Esophagus (tissue), 2 donors: Measurements from ENCODE around the gene RAD51B. TPM values are rescaled to one million over a fixed set of nuclear protein-coding genes. Genes with fewer than 3 reads are reported as not detected.
"Not testable (repeated sequence)": the region's sequence is repeated elsewhere in the genome, so short reads cannot be mapped to it uniquely, and the experiment has no call there.

Source experiments
- H3K27ac ChIP-seq, 2 donors: one replicate each; pipeline ENCODE4 v1.5.1; 2013; ENCODE audit warnings: low read depth in 2 of 2, mild to moderate bottlenecking in 2 of 2, inconsistent platforms in 1 of 2, low read length in 1 of 2, moderate library complexity in 1 of 2
- H3K27me3 ChIP-seq, 2 donors: one replicate each; pipeline ENCODE4 v1.6.1; 2013; ENCODE audit warnings: low read length in 2 of 2, control low read depth in 1 of 2, mild to moderate bottlenecking in 1 of 2; ENCODE audit not compliant: insufficient read depth in 2 of 2, control insufficient read depth in 1 of 2
- H3K36me3 ChIP-seq, 2 donors: one replicate each; pipeline ENCODE4 v1.6.1; 2013; ENCODE audit warnings: low read length in 1 of 2; ENCODE audit not compliant: control insufficient read depth in 2 of 2, insufficient read depth in 2 of 2
- H3K4me1 ChIP-seq, 2 donors: one replicate each; pipeline ENCODE4 v1.6.1; 2013; ENCODE audit warnings: low read length in 1 of 2; ENCODE audit not compliant: control insufficient read depth in 2 of 2, insufficient read depth in 2 of 2
- H3K4me3 ChIP-seq, 2 donors: one replicate each; pipeline ENCODE4 v1.5.1; 2013; ENCODE audit warnings: low read length in 2 of 2, mild to moderate bottlenecking in 2 of 2, low read depth in 1 of 2, moderate library complexity in 1 of 2
- H3K9me3 ChIP-seq, 2 donors: one replicate each; pipeline ENCODE4 v1.6.1; 2013; ENCODE audit warnings: mild to moderate bottlenecking in 2 of 2, low read depth in 1 of 2, low read length in 1 of 2, moderate library complexity in 1 of 2; ENCODE audit not compliant: control insufficient read depth in 2 of 2, insufficient read depth in 1 of 2
- WGBS, 2 donors: extraction: QIAGEN DNeasy Blood & Tissue Kit; methylation state at CpG; one replicate each; pipeline ENCODE4 v1.1.7; 2013; 5-methylcytosine and 5-hydroxymethylcytosine counted together
- polyA plus RNA-seq, 2 donors: library from polyadenylated mRNA; stranded (reverse); fragments of 200-250 nt; gene quantifications; one replicate each; pipeline ENCODE4 v1.2.3, GENCODE V29; 2013
- donor health status: healthy with polysubstance abuse.
- donor health status: Bipolar disorder and iron deficiency.

The RAD51B gene
- polyA plus RNA-seq, 2 donors = 3.2 to 4.0 TPM

DNA sequence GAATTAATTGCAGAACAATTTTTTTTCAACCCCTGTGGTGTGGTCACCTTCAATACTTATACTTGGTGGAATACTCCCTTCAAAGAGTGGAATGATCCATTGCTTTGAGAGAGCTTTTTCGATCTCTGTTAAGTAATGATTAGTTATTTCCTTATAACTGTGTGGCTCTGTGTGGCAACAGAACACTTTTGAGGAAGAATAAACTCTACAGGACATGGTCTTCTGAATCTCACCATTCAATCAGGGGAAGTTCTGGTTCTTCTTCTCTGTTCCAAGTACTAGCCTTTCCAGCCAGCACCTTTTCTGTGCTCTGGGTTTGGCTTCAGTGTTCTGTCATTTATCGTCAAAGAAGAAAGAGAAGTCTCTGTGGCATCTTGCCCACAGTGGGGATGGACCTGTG lies 604.1 kb downstream of the RAD51B start:
- Histone ChIP-seq H3K4me3 (no peak overlapping the region), H3K27ac (no peak overlapping the region), H3K36me3 (no peaks in the 10 kb centered on the region), H3K27me3 (no peaks in the 10 kb centered on the region), H3K9me3 (no peaks in the 10 kb centered on the region), H3K4me1 (no peaks in the 10 kb centered on the region)
- WGBS, 2 donors = 78 to 84% methylated on average over 2 of the region's 2 CpGs

DNA sequence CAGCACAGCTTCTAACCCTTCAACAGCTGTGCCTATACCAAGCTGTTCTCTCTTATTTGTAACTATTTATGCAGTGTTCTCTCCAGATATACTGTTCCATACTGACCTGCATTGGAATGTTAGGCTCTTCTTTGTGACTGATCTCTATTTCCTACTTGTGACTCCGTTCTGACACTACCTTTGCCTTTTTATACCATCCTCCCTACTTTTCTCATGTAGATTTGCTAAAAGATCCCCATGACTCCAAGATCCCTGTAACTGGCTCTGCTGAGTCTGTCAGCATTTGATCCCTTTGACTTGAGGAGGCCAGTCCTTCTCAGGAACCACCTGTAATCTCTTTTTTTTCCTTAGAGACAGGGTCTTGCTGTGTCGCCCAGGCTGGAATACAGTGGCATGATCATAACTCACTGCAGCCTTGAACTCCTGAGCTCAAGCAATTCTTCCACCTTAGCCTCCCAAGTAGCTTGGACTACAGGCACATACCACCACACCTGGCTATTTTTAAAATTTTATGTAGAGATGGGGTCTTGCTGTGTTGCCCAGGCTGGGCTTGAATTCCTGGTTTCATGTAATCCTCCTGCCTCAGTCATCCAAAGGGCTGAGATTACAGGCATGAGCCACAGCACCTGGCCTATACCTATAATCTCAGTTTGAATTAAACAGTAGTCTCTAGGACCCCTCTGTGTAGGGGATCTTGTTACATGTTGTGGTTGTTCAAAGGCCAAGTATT lies 605.0 kb downstream of the RAD51B start:
- H3K4me1 ChIP-seq = no peaks in the 10 kb centered on the region
- no peaks in the 10 kb centered on the region for H3K36me3 ChIP-seq
- H3K4me3 ChIP-seq = no peak overlapping the region
- no peaks in the 10 kb centered on the region for H3K9me3 ChIP-seq
- 48 to 71% methylated on average over 2 of the region's 2 CpGs for WGBS, 2 donors
- no peaks in the 10 kb centered on the region for H3K27me3 ChIP-seq
- no peak overlapping the region for H3K27ac ChIP-seq

DNA sequence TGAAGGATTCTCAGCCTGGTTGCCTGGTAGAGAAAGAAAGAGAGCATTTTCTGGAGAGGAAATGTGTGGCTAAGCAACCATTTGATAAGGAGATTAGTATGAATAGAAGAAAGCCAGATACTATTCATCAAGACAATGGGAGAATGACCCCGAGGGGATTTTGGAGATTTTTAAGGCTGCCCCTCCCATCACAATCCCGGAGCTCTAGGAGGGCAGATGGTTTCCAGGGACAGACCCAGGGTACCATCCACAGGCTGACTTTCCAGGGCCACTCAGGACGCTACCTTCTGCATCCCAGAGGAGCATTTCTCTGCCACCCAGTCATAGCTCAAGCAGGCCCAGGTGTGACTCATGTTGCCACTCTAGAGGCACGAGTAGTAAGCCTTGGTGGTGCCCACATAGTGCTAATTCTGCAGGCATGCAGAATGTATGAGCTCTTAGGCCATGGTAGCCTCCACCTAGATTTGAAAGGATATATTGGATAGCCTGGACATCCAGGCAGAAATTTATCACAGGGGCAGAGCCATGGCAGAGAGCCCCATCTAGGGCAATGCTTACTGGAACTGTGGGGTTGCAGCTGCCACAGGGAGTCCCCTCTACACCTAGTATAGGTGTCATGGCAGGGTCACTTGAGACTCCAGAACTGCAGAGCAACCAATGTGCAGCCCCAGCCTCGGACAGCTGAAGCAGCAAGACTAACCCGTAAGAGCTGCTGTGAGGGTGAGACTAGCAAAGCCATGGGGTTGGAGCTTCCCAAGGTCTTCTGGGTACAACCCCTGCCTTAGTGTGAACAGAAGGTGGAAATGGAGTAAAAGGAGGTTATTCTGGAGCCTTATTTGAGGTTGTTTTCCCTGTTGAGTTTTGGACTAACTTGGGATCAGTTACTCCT lies 607.3 kb downstream of the RAD51B start:
- Histone ChIP-seq H3K27me3 (no peaks in the 10 kb centered on the region), H3K36me3 (no peaks in the 10 kb centered on the region), H3K27ac (no peak overlapping the region), H3K4me3 (no peak overlapping the region), H3K4me1 (no peaks in the 10 kb centered on the region), H3K9me3 (no peaks in the 10 kb centered on the region)
- WGBS, 2 donors = 77 to 85% methylated on average over 6 of the region's 6 CpGs

DNA sequence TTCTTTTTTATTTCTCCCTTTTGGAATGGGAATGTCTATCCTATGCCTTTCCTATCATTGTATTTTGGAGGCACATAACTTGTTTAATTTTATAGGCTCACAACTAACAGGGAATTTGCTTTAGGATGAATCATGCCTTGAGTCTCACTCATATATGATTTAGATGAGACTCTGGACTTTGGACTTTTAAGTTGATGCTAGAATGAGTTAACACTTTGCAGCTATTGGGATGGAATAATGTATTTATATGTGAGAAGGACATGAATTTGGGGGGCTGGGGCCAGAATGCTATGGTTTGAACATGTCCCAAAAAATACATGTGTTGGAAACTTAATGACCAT lies 607.9 kb downstream of the RAD51B start:
- Histone ChIP-seq H3K27ac (no peak overlapping the region), H3K36me3 (no peaks in the 10 kb centered on the region), H3K9me3 (no peaks in the 10 kb centered on the region), H3K4me1 (no peaks in the 10 kb centered on the region), H3K4me3 (no peak overlapping the region), H3K27me3 (no peaks in the 10 kb centered on the region)

DNA sequence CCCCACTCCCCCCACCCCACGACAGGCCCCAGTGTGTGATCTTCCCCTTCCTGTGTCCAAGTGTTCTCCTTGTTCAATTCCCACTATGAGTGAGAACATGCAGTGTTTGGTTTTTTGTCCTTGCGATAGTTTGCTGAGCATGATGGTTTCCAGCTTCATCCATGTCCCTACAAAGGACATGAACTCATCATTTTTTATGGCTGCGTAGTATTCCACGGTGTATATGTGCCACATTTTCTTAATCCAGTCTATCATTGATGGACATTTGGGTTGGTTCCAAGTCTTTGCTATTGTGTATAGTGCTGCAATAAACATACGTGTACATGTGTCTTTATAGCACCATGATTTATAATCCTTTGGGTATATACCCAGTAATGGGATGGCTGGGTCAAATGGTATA lies 609.3 kb downstream of the RAD51B start:
- not testable (repeated sequence) for H3K4me3 ChIP-seq, H3K9me3 ChIP-seq, H3K27me3 ChIP-seq, H3K27ac ChIP-seq, H3K36me3 ChIP-seq, H3K4me1 ChIP-seq
- 91 to 98% methylated on average over 5 of the region's 5 CpGs for whole genome bisulfite sequencing, 2 donors

DNA sequence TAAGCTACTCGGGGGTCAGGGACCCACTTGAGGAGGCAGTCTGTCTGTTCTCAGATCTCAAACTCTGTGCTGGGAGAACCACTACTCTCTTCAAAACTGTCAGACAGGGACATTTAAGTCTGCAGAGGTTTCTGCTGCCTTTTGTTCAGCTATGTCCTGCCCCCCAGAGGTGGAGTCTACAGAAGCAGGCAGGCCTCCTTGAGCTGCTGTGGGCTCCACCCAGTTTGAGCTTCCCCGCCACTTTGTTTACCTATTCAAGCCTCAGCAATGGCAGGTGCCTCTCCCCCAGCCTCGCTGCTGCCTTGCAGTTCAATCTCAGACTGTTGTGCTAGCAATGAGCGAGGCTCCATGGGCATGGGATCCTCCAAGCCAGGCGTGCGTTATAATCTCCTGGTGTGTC lies 614.6 kb downstream of the RAD51B start:
- H3K4me3 ChIP-seq, H3K27ac ChIP-seq, H3K27me3 ChIP-seq, H3K36me3 ChIP-seq, H3K9me3 ChIP-seq, H3K4me1 ChIP-seq: not testable (repeated sequence)
- 80 to 88% methylated on average over 6 of the region's 6 CpGs for WGBS, 2 donors

DNA sequence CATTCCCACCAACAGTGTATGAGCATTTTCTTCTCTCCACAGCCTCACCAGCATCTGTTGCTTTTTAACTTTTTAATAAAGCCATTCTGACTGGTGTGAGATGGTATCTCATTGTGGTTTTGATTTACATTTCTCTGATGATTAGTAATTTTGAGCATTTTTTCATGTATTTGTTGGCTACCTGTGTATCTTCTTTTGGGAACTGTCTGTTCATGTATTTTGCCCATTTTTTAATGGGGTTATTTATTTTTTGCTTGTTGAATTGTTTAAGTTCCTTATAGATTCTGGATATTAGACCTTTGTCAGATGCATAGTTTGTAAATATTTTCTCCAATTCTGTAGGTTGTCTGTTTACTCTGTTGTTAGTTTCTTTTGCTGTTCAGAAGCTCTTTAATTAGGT lies 616.1 kb downstream of the RAD51B start:
- H3K27me3 ChIP-seq, H3K36me3 ChIP-seq, H3K4me1 ChIP-seq, H3K9me3 ChIP-seq, H3K27ac ChIP-seq, H3K4me3 ChIP-seq: not testable (repeated sequence)

DNA sequence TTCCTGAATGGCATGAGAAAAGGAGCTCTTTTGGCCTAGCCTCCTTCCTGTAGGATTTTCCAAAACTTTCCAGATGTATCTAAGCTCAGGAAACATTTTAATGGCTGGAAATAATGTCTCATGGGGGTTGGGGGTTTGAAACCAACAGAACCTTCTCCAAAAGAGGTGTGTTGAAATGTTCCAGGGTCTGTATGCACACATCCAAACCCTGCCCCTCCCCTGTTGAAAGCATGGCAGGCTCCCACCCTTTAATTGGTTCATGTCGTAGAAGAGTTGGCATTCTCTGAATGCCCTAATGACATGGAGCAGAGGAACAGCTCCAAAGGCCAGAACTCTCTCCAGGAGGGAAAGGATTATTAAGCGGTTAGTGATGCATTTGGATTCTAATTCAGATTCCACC lies 620.1 kb downstream of the RAD51B start:
- no peaks in the 10 kb centered on the region for H3K27me3 ChIP-seq
- no peak overlapping the region for H3K27ac ChIP-seq
- no peaks in the 10 kb centered on the region for H3K9me3 ChIP-seq
- H3K36me3 ChIP-seq = no peaks in the 10 kb centered on the region
- WGBS, 2 donors = 68 to 77% methylated on average over 2 of the region's 2 CpGs
- no peak overlapping the region for H3K4me3 ChIP-seq
- H3K4me1 ChIP-seq = no peaks in the 10 kb centered on the region

DNA sequence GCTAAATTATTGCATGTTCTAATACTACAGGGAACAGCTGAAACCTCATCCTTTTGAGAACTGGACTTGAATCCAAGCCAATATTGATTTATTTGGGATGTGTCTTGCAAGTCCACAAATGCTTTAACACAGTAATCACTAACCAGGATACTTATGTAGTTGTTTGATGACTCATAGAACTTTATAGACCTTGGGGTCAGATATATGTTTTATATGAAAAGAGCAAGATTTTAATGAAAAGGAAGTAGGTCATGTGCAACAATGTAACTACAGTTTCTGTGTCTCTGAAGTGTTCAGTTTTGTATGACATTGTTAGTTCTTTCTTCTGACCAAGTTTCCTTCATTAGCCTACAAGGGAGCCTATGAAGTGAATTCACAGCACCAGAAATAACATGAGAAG lies 621.2 kb downstream of the RAD51B start:
- Histone ChIP-seq H3K36me3 (no peaks in the 10 kb centered on the region), H3K27ac (no peak overlapping the region), H3K4me3 (no peak overlapping the region), H3K4me1 (no peaks in the 10 kb centered on the region), H3K9me3 (no peaks in the 10 kb centered on the region), H3K27me3 (no peaks in the 10 kb centered on the region)

DNA sequence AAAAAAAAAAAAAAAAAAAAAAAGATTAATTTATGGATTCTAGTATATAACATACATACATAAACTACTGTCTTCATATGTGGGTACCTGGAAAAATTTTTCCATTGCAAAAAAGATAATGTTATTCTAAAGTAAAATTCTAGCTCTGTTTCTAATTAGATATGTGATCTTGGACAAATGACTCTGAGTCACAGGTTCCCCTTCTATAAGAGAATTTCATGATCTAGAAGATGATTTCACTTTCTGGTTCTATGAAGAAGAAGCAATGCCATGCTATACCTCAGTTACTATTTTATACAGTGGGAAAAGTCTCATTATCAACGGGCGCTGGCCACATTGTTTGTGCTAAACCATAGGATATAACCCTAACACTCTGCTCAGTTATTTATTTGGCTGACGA lies 622.0 kb downstream of the RAD51B start:
- Histone ChIP-seq H3K4me3 (no peak overlapping the region), H3K27me3 (no peaks in the 10 kb centered on the region), H3K4me1 (no peaks in the 10 kb centered on the region), H3K9me3 (no peaks in the 10 kb centered on the region), H3K27ac (no peak overlapping the region), H3K36me3 (no peaks in the 10 kb centered on the region)
- 81 to 83% methylated on average over 3 of the region's 3 CpGs for WGBS, 2 donors
